ENCODE results near the gene RHEB. TPM values are rescaled to one million over a fixed set of nuclear protein-coding genes. Genes with fewer than 3 reads are reported as not detected.
A peak's percentile ranks its signal among the peaks of the same experiment; 100 is the strongest.

Gene RHEB
- polyA plus RNA-seq, 3 donors from 2014 or later: 61.2 to 70.2 (median 61.8) TPM

GRCh38 chr7:151465169-151465568 is 54.5 kb downstream of the RHEB start:
- Mint-ChIP-seq H3K9me3 (peaks cover 2 to 18% (median 5%) of the 10 kb centered on the region in 6 donors), H3K27me3 (ENCODE audit: low read depth in 3 of 3) (peaks cover 2 to 13% (median 4%) of the 10 kb centered on the region in 3 donors), H3K4me3 (no peak overlapping the region), H3K36me3 (peaks cover 41 to 63% (median 46%) of the 10 kb centered on the region in 3 donors), H3K27ac (no peak overlapping the region), H3K4me1 (peaks cover 17 to 24% of the 10 kb centered on the region in 2 donors)
- DNase-seq: no peak

- peaks cover 2 to 18% (median 5%) of the 10 kb centered on the region in 6 donors for H3K9me3 Mint-ChIP-seq
- H3K36me3 Mint-ChIP-seq: peaks cover 27 to 43% (median 31%) of the 10 kb centered on the region in 3 donors
- peaks cover 2 to 9% (median 2%) of the 10 kb centered on the region in 3 donors for H3K27me3 Mint-ChIP-seq (ENCODE audit: low read depth in 3 of 3)
- H3K27ac Mint-ChIP-seq: peak overlapping the region in 1 of 6 donors; percentile 18
- DNase-seq: no peak
- H3K4me1 Mint-ChIP-seq: no peaks in the 10 kb centered on the region
- no peak overlapping the region for H3K4me3 Mint-ChIP-seq
These were observed 57.4 kb downstream of the RHEB start for GRCh38 chr7:151462306-151462779.

DNA sequence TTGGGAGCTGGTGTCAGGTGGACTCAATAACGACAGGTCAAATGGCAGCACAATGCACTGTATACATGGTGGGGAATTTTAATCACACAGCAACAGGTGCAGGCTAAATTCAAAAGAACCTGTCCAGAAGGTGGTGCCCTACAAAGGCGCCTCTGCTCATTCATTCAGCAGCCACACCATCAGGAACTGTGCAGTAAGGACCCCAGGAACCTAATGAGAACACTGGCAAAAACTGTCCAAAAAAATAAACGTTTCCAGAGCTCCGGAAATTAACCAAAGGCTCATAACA is 57.8 kb downstream of the RHEB start:
- Mint-ChIP-seq H3K27ac (no peak overlapping the region), H3K4me3 (no peak overlapping the region)

DNA sequence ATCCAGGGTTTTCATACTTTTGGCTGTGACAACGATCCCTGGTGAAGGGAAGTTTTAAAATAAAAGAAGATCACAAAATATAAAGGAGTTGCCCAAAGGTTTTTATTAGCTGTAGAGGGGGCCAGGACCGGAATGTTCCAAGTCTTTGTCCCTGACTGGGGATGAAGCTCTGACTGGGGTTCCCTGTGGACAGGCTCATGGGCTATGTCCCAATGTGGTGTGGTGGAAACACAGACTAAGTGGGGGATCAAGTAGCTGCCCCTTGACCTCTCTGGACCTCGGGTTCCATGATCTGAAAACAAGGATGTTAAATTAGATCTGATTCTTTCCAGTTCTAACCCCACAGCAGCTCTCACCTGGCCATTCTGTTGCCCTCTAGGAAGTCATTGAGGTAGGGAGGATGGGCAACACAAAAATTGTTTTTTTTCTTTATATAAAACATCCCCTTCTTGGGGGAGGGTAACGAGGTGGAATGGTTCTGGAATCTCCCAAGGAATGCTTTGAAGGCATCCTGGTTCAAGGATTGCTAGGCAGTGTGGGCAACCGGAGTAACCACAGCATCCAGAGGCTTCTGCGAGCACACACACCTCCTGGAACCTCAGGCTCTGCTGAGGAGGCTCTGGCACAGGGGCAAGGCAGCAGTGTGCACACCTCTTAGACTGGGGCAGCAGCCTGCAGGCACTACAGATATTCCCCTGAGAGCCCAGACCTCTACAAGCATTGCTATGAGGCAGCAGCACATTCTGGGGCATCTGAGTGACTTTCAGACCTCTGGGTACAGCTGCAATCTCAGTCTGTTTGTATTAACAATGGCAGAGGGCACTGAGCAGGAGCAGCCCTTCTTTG is 58.4 kb downstream of the RHEB start:
- Mint-ChIP-seq H3K27me3 (ENCODE audit: low read depth in 3 of 3) (peaks cover 2 to 9% (median 2%) of the 10 kb centered on the region in 3 donors), H3K36me3 (peaks cover 24 to 37% (median 31%) of the 10 kb centered on the region in 3 donors), H3K27ac (peak overlapping the region in 1 of 6 donors; percentile 41), H3K4me3 (no peak overlapping the region), H3K9me3 (peaks cover 2 to 18% (median 5%) of the 10 kb centered on the region in 6 donors), H3K4me1 (no peaks in the 10 kb centered on the region)
- DNase-seq: no peak

More for the DNA sequence above, 57.8 kb downstream of the RHEB start:
- H3K36me3 Mint-ChIP-seq: peaks cover 24 to 38% (median 31%) of the 10 kb centered on the region in 3 donors
- no peaks in the 10 kb centered on the region for H3K4me1 Mint-ChIP-seq
- peaks cover 2 to 18% (median 5%) of the 10 kb centered on the region in 6 donors for H3K9me3 Mint-ChIP-seq
- H3K27me3 Mint-ChIP-seq (ENCODE audit: low read depth in 3 of 3): peaks cover 2 to 9% (median 2%) of the 10 kb centered on the region in 3 donors
- DNase-seq: no peak

DNA sequence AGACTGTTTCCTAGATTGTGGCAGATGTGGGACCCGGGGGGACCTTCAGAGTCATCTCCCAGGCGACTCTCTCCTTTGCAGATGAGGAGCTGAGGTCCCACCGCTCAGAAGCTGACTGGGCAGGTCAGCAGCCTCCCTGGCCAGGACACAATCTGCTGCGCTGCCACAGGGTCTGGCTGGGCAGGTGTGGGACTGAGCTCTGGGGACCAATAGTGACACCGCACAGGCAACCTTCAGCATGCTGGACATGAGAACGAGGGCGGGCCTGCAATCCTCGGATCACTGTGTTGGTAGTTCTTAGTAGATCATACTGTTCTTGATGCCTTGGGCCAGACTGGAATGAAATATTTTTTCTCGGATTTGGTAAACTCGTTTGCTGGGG is 59.2 kb downstream of the RHEB start:
- no peak for DNase-seq
- Mint-ChIP-seq H3K4me3 (no peak overlapping the region), H3K27ac (no peak overlapping the region), H3K4me1 (no peaks in the 10 kb centered on the region), H3K27me3 (ENCODE audit: low read depth in 3 of 3) (peaks cover 2 to 9% (median 2%) of the 10 kb centered on the region in 3 donors), H3K36me3 (peaks cover 21 to 30% (median 24%) of the 10 kb centered on the region in 3 donors), H3K9me3 (peaks cover 2 to 18% (median 5%) of the 10 kb centered on the region in 6 donors)

DNA sequence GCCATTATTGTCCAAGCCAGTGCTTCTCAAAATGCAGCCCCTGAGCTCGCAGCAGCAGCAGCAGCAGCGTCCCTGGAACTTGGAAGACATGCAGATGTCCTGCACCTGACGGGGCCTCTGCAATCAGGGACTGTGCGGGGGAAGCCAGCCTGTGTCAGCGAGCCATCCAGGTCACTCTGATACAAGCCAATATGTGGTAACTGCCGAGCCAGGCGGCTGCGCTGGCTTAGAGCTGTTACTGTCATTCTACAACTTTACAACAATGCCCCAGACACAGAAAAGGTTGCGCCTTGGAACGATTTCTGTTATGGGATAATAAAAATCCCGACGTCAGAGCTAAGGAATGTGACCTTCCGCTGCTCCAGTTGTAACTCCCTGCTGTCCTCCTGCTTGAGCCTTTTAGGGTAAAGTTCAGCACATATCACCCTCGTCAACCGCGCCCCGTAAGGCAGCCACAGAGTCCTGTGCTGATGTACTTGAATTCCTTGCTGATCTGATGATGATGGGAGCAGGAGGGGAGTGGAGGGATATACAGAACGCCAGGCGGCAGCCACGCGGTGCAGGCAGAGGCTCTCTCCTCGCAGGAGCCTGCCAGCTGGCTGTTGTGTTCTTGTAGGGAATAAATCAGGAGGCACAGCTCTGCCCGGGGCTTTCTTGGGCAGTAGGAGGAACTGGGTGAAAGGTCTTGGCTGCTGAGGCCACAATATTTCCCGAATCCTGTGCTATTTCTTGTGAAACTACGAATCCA is 59.8 kb downstream of the RHEB start:
- peaks cover 18 to 25% (median 20%) of the 10 kb centered on the region in 3 donors for H3K36me3 Mint-ChIP-seq
- H3K27me3 Mint-ChIP-seq (ENCODE audit: low read depth in 3 of 3): peaks cover 2 to 9% (median 2%) of the 10 kb centered on the region in 3 donors
- peaks cover 2 to 18% (median 5%) of the 10 kb centered on the region in 6 donors for H3K9me3 Mint-ChIP-seq
- DNase-seq: no peak
- no peaks in the 10 kb centered on the region for H3K4me1 Mint-ChIP-seq
- H3K4me3 Mint-ChIP-seq: no peak overlapping the region
- H3K27ac Mint-ChIP-seq: peak overlapping the region in 1 of 6 donors; percentile 30

DNA sequence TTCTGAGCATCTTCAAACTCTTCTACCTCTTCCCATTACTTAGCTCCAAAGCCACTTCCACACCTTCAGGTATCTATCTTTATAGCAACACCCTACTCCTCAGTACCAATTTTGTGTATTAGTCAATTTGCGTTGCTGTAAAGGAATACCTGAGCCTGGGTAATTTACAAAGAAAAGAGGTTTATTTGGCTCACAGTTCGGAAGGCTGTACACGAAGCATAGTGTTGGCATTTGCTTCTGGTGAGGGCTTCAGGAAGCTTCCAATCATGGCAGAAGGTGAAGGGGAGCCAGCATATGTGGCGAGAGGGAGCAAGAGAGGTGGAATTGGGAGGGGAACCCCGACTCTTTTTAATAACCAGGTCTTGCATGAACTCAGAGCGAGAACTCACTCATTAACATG is 62.2 kb downstream of the RHEB start:
- Mint-ChIP-seq H3K27me3 (ENCODE audit: low read depth in 3 of 3) (peaks cover 2 to 4% (median 2%) of the 10 kb centered on the region in 3 donors), H3K9me3 (peaks cover 0 to 8% (median 4%) of the 10 kb centered on the region in 6 donors), H3K4me3 (no peak overlapping the region)

GRCh38 chr7:151456782-151457181 is 62.9 kb downstream of the RHEB start:
- H3K36me3 Mint-ChIP-seq: no peaks in the 10 kb centered on the region
- no peak overlapping the region for H3K4me3 Mint-ChIP-seq
- H3K27me3 Mint-ChIP-seq (ENCODE audit: low read depth in 3 of 3): peaks cover 2 to 4% (median 2%) of the 10 kb centered on the region in 3 donors

More for the DNA sequence above, 62.2 kb downstream of the RHEB start:
- Mint-ChIP-seq H3K27ac (no peak overlapping the region), H3K4me1 (no peaks in the 10 kb centered on the region), H3K36me3 (peaks cover under 1 to 4% (median 2%) of the 10 kb centered on the region in 3 donors)
- no peak for DNase-seq

GRCh38 chr7:151456276-151456675 is 63.4 kb downstream of the RHEB start:
- Mint-ChIP-seq H3K4me3 (no peak overlapping the region), H3K4me1 (no peaks in the 10 kb centered on the region), H3K27me3 (ENCODE audit: low read depth in 3 of 3) (peaks cover 2 to 4% (median 2%) of the 10 kb centered on the region in 3 donors), H3K9me3 (no peaks in the 10 kb centered on the region), H3K27ac (no peak overlapping the region), H3K36me3 (no peaks in the 10 kb centered on the region)
- no peak for DNase-seq

More at GRCh38 chr7:151456782-151457181, 62.9 kb downstream of the RHEB start:
- no peaks in the 10 kb centered on the region for H3K4me1 Mint-ChIP-seq
- no peak overlapping the region for H3K27ac Mint-ChIP-seq
- DNase-seq: no peak
- H3K9me3 Mint-ChIP-seq: peaks cover 0 to under 1% (median 0%) of the 10 kb centered on the region in 6 donors

- Mint-ChIP-seq H3K27me3 (ENCODE audit: low read depth in 3 of 3) (peaks cover 2 to 4% (median 2%) of the 10 kb centered on the region in 3 donors), H3K4me3 (no peak overlapping the region), H3K36me3 (no peaks in the 10 kb centered on the region), H3K4me1 (no peaks in the 10 kb centered on the region), H3K27ac (no peak overlapping the region), H3K9me3 (no peaks in the 10 kb centered on the region)
- no peak for DNase-seq
These were observed 64.0 kb downstream of the RHEB start for GRCh38 chr7:151455690-151456089.

GRCh38 chr7:151454932-151455530 is 64.7 kb downstream of the RHEB start:
- no peak overlapping the region for H3K27ac Mint-ChIP-seq
- no peak overlapping the region for H3K4me3 Mint-ChIP-seq
- H3K27me3 Mint-ChIP-seq (ENCODE audit: low read depth in 3 of 3): peaks cover 0 to 4% (median 2%) of the 10 kb centered on the region in 3 donors
- no peaks in the 10 kb centered on the region for H3K4me1 Mint-ChIP-seq
- no peaks in the 10 kb centered on the region for H3K36me3 Mint-ChIP-seq
- DNase-seq: no peak
- H3K9me3 Mint-ChIP-seq: no peaks in the 10 kb centered on the region

- Mint-ChIP-seq H3K4me1 (no peaks in the 10 kb centered on the region), H3K36me3 (no peaks in the 10 kb centered on the region)
These were observed 65.4 kb downstream of the RHEB start for GRCh38 chr7:151454305-151454704.

DNA sequence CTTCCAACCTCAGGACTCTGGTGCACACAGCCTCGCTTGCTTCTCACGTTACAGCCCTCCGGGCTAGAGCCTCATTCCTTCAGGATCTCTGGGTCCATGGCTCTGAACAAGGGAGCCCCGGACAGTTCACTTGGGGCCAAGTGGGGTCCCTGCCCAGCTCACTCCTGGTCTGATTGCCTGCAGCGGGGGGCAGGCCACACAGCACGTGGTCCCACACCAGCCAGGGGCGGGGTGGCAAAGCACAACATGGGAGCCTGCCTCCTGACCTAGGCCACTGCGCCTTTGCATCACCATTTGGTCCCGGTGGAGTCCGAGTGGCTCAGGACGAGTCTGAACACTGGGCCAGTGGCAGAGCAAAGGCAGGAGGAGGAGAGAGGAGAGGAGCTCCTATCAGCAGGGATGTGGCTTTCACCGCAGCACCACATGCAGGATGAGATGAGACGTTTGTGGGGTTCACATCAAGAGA is 66.3 kb downstream of the RHEB start:
- Mint-ChIP-seq H3K36me3 (no peaks in the 10 kb centered on the region), H3K4me1 (no peaks in the 10 kb centered on the region), H3K27me3 (ENCODE audit: low read depth in 3 of 3) (peaks cover 0 to 7% (median 2%) of the 10 kb centered on the region in 3 donors), H3K9me3 (no peaks in the 10 kb centered on the region), H3K4me3 (no peak overlapping the region), H3K27ac (no peak overlapping the region)
- DNase-seq: no peak

More at GRCh38 chr7:151454305-151454704, 65.4 kb downstream of the RHEB start:
- H3K27me3 Mint-ChIP-seq (ENCODE audit: low read depth in 3 of 3): peaks cover 0 to 7% (median 2%) of the 10 kb centered on the region in 3 donors
- no peak overlapping the region for H3K27ac Mint-ChIP-seq
- H3K4me3 Mint-ChIP-seq: no peak overlapping the region
- no peak for DNase-seq
- H3K9me3 Mint-ChIP-seq: no peaks in the 10 kb centered on the region
